GM18870 (cell line): ENCODE data around the gene DSCAML1.

Experiments
- ATAC-seq: cut with Tn5 transposase; IDR thresholded peaks from one replicate; pipeline ENCODE4 v1.9.1; 2021; ENCODE audit warnings: moderate library complexity; ENCODE audit not compliant: unreplicated experiment

Gene DSCAML1

DNA sequence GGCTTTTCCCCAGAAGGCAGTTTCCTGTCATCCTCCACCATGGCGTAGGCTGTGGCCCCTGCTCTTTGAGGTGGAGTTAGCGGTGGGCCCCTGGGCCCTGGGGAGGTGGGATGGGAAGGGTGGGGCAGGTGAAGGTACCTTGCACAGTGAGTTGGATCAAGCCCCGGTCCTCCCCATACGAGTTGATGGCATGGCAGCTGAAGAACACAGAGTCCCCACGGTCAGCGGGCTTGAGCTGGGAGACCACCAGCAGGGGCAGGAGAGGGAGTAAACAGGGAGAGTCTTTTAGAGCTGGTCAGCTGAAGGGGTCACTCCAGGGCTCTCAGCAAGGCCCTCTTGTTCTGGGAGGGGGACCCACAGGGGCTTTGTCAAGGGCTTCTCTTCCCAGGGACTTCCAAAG lies 316.0 kb downstream of the DSCAML1 start:
- no peak for ATAC-seq

DNA sequence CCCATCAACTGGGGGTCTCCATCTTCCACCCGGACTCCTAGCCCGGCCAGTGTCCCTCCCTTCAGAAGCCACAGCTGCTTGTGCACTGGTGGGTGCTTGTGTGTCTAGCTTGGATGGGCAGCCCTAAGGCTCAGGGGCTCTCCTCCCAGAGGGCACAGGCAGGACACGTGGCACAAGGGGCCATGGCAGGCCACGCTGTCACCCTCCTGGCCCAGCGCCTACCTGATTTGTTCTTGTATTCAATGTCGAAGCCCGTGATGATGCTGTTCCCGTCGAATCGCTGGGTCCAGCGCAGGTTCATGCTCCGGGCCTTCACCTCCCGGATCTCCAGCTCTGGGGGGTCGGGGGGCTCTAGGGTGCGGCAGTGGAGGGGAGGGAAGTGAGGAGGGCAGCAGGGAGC lies 316.8 kb downstream of the DSCAML1 start:
- ATAC-seq: no peak

DNA sequence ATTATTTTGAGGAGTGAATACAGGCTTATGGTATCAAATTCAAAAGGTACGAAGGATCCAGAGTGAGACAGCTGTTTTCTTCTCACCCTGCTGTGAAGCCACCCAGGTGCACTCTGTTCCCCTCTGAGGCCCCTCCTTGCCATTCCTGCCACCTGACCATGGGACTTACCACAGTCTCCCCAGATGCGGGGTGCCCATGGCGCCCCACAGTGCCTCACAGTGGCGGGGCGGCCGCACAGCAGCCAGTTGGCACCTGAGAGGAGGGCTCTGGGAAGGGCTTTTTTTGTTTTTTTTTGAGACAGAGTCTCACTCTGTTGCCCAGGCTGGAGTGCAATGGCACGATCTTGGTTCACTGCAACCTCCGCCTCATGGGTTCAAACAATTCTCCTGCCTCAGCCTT lies 317.6 kb downstream of the DSCAML1 start:
- no peak for ATAC-seq

DNA sequence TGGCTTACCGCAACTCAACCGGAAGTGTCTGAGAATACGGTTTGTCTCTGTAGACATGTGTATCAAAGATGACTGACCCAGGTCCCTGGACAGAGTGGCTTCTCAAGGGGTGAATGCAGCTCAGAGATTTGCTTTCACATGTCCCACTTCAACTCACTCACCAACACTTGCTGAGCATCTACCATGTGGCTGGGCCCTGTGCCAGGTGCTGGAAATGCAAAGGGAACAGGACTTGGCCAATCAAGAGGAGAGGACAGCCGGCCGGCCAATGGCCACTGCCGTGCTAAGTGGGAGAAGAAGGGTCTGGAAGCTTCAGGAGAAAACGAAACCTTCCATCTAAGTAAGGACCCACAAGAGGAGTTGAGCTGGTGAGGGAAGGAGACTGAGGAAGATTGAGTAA lies 318.1 kb downstream of the DSCAML1 start:
- ATAC-seq: no peak

DNA sequence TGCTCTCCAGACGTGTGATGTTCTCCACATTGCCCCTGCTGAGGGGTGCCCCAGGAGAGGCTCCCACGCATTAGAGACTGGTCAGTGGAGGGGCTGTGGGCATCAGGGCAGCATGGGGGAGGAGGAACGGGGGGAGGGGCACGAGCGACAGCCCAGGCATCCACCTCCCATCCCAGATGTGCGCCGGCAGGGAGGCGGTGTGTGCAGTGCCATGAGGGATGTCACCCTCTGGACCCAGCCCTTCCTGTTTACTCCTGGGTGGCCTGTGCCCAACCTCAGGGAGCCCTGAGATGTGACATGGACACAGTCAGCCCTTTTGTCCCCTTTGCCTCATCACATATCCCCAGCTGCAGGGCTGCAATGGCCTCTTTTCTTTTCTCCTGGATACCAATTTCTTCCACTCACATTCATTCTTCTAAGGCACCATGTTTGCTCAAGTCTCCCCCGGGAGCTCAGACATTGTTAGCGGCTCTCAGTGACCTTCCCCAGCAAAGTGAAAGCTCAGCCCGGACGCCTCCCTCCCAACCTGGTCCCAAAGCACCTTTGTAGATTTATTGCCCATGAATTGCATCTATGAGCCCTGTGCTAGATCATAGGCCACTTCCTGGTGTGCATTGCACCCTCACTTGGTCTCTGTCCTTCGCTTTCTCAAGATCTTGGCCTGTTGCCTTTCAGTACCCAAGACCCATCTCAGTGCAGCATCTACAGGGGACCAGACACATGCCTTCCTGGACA lies 318.7 kb downstream of the DSCAML1 start:
- no peak for ATAC-seq

DNA sequence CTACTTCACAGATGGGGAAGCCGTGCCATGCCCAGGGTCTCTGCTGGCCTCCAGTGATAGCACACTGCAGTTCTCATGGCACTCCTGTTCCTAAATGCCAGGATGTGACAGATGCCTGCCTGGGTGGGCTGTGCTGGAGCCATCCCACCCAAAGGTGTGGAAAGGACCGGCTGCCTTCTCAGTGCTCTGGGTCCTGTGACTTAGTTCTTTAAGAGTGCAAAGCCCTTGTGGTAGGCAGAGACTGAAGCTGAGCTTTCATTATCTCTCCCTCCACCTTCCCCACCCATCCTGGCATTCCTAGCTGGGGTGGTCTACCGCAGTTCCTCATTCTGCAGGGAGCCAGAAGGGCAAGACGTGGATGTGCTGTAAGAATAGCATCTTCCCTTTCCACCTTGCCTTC lies 319.3 kb downstream of the DSCAML1 start:
- no peak for ATAC-seq

DNA sequence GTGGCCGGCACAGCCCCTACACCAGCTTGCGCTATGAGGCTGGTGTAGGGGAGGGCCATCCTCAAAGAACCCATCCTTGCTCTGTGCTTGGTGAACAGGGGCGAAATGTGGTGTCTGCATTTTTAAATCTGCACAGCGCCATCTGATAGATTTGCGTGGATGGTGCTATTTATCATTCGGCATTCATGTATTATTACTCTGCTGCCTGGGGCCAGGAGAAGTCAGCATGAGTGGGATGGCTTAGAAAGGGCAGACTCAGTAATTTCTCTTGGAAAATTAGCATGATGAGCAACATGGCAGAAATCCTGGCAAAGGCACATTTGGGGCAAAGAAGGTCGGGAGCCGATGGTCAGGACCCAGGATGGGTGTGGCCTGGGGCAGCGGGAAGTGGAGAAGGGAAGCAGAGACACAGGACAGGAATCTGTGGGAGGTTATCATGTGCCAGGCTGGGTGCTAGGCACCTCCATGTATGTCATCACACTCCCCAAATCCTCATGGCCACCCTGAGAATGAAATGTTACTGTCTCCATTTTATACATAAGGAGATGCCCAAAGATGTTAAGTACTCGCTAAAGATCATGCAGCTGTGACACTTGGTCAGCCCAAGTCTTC lies 320.4 kb downstream of the DSCAML1 start:
- ATAC-seq: no peak

DNA sequence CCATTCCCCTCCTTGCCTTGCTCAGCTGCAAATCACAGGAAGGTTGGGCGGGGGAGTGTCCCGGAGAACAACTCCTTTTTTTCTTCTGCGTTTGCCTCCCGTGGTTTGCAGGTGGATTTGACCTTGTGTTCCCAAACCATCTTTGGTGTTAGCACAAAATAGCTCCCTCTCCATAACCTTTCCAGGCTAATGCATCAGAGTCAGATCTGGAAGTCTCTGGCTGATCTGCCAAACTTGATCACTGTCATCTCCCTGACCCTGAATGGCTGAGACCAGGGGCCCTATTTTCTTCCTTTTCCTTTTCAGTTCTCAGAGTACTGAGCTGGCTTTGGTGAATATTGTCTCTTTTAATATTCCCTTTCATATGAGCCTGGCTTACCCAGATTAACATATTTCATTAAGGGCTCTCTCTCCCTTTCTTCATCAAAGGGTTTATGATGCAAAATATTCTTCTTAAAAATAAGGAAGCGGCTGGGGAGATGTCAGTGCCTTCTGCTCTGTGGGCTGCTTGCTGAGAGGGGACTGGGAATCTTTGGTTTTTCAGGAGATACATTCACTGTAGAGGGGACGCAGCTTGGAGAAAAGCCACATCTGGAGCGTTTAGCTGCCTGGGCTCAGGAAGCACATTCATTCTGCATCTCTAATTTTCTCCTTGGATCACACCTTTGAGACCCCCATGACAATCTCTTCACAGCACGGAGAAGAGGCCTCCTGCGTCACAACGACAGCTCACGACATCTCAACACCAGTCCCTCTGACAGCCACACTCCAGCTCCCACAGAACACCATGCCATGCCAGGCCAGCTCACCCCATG lies 321.1 kb downstream of the DSCAML1 start:
- ATAC-seq: no peak

DNA sequence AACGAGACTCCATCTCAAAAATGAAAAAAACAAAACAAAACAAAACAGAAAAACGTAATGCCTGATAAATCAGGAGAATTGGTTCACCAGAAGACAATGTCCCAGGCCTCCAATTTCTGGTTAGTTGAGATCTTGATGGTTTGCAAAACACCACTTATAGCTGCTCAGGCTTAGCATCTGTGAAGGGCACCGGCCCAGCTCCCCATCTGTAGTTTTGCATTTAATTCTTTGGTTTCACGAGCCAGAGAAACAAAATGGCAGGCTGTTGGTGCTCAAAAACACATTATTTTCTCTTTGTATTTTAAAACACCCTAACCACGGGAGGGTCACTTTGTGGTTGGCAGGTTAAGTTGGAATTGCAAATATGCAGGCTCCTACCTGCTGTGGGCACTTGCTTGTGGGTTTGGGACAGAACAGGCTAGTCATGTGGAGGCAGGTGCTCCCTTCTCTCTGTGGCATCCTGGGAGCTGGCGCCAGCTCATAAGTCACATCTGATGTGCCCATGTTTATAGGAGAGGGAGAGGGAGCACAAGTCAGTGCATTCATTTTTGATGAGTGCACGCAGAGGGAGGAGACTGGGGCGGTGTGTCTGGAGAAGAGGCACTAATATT lies 323.4 kb downstream of the DSCAML1 start:
- ATAC-seq: no peak

DNA sequence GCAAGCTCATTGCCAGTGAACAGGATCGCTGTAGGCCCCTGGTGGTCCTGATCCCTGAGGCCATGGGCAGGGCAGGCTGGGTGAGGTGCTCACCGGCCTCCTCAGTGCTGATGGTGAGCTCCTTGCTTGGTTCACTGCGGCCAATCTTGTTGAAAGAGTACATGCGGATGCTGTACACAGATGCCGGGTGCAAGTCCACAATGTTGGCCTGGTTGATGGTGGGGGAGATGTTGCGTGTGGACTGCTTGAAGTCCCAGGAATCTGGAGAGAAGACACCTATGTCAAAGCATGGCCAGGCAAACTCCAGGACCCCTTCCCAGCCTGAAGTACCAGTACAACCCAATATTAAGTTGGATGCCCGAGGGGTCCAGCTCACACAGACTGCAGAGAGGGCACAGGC lies 325.2 kb downstream of the DSCAML1 start:
- ATAC-seq: no peak

DNA sequence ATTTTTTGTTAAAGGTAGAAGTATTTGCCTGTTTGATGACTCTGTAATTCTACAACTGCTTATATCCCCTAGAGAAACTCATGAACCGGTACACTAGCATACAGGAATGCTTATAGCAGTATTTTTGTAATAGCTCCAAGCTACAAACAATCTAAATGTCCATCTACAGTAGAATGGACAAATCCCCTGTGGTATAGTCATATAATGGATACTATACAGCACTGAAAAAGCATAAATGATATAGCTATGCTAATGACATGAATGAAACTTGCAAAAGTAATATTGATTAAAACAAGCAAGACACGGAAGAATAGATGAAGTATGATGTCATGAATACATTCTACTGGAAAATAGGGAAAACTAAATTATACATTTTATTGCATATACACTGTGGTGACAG lies 326.4 kb downstream of the DSCAML1 start:
- no peak for ATAC-seq

DNA sequence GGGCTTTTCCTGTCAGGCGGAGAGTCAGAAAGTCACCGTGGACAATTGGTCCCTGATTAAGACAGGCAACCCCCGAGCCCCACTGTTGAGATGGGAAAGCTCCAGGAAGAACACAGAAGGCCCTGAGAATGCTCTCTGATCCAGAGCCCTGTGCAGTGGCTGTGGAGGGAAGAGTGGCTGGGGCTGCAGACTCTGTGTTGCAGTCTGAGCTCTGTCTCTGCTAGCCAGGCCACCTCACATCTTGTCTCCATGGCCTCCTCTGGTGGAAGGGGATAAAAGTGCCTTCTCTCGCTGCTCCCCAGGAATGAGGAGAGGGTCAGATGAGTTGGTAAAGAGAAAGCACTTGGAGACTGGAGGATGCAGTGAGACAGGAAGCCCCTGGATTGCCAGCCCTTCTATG lies 328.1 kb downstream of the DSCAML1 start:
- no peak for ATAC-seq

DNA sequence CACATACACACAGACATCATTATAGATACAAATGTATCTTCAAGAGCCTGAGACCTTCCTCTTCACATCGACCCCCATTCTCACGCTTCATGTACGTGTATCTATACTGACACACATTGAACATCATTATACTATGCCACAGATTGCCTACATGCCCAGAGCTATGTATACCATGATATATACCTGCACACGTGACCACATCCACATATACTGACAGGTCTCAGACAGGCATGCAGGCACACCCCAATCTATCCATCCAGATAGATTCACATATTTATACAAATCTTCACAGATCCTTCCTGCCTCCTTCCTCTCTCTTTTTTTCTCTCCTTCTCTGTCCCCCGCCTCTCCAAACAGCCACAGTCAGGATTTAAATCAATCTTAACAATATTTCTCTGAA lies 329.2 kb downstream of the DSCAML1 start:
- no peak for ATAC-seq

DNA sequence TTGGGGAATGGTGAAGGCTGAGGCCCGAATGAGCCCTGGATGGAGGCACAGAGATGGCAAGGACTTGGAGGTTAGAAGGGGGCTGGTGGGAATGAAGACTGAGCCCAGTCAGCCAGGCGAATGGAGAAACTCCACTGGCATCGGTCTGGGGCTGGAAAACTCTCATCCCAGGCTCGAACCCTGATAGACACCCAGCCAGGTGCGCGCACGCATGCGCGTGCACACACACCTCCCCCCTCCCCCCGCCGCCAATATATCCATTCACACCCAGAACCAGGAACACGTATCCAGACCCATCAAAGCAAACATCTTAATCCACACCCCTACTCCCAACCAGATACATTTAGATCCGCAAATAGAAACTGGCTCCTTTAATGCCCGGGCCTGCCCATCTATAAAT lies 330.1 kb downstream of the DSCAML1 start:
- ATAC-seq: no peak

DNA sequence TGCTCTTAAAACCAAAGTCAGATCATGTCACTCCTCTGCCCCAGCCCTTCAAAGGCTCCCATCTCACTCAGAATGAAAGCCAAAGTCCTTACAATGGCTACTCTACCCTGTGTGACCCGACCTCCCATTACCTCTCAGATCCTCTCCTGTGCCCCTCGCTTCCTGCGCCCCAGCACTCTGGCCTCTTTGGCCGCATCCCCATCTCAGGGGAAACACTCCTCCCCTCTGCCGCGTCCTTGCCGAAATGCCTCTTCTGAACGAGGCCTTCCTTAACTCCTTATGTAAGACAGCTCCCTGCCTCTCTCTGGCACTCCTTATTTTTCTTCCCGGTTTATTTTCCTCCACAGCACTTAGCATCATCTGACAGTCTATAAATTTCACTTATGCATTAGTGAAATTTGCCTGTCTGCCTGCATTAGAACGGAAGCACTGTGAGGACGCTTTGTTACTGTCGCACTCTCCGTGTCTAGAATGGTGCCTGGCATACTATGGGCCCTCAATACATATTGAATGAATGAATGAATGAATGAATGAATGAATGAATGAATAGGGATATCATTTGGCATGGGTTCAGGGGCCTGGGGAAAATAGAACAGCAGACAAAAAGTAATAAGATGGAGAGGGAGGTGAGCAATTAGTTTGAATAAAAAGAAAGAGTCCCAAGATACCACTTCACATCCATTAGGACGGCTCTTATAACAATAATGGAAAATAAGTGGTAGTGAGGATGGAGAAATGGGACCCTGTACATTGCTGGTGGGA lies 331.6 kb downstream of the DSCAML1 start:
- no peak for ATAC-seq

DNA sequence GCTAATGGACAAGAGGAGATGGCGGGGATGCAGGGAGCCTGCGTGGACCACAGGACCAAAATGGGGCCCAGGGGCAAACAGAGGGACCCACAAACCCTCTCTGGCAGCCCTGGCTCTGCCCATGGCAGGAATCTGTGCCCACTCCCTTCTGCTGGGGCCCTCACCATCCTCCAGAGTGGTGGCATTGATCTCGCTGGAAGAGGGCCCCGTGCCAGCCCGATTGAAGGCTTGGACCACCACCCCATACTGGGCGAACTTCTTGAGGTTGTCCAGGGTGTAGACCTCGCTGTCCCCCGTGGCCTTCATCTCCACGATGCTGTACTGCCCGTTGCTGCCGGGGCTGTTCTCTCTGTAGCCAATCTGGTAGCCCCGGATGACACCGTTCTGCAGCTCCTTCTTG lies 332.2 kb downstream of the DSCAML1 start:
- ATAC-seq: no peak

DNA sequence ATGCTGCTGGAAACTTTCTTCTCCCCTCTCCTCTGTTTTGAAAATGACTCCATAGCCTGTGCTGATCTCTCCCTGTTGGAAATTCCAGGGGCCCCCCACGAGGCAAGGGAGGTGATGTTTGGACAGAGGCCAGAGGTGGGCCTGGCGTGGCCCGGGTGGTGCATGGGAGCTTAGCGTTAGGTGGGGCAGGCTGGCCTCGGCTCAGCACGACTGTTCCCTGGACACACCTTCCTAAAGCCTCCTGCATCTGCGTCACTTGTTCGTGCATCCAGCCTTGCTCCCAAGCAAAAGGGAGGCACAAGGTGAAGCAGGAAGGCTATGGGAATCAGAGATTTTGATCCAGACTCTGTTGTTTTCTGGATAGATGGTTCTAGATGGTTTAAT lies 334.2 kb downstream of the DSCAML1 start:
- ATAC-seq: no peak

DNA sequence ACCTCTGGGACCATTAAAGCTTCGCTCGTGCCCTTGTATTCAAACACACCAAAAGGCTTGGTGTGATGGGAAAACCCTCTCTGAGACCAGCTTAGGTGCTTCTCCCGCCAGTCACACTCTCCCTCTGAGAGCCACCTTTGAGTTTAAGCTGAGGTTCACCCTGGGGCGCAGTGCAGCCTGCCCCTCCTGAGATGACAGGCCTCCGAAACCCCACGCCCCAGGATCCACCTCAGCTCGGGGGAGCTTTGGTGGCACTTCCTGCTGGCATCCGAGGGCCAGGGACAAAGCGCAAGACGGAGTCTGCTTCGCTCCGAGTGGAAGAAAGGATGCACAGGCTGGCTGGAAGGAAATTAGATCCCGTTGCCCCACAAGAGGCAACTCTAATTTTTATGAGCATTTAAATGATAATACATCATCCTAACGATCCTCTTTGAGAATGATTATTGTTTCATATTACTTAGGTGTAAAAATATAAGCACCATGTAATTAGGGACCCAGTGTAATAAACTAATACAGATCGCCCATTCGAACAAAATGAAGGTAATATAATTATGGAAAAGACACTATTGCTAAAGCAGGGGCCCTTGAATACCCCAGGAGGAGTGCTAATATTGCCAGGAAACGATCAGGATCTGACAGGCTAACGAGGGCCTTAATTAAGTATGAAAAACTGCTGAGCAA lies 334.7 kb downstream of the DSCAML1 start:
- ATAC-seq: no peak

DNA sequence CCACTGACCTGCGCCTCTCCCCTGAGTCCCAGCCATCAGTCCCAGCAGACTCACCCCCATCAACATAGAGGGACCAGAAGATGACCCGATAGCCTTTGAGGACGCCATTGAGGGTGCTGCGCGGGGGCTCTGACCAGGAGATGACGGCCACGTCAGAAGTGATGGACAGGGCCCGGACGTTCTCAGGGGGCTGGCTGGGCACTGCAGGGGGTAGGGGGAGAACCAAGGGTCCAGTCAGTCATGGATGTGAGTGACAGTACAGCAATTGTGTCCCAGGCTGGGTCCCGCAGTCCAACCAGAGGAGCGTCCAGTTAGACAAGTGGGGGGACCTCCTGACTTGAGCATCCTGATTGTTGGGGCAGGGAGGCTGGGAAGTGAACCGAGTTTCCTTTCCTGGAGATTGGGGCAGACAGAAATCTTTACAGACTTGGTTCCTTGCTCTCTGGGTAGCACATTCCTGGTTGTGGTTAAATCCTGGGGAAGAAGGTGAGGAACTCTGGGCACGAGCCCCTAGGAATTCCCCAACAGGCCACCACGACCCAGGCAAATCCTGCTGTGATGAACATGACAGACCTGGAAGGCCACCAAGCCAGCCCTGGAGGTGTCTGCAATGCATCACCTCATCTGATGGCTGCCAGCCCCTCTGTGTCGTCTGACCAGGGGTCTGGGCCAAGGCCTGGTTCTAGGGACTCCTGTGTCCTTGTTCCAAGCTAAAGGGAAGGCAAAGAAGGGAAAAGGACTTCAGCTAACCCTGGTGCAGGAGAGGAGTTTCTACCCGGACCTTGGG lies 335.4 kb downstream of the DSCAML1 start:
- no peak for ATAC-seq

DNA sequence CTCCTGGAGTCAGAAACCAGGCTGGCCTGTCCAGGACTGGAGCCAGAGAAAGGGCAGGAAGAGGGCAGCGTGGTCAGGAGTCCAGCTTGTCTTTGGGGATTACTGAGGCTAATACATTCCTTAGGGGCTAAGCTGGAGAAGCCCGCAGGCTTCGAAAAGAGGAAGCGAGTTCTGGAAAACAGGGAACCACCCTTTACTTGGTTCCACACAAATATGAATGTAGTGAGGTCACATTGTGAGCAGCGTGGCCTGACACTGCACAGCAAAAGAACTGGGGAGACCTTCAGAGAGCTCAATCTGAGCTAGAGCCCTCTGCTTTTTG lies 337.1 kb downstream of the DSCAML1 start:
- ATAC-seq: no peak
